Measurements from ENCODE around the gene DACH1.

DNA sequence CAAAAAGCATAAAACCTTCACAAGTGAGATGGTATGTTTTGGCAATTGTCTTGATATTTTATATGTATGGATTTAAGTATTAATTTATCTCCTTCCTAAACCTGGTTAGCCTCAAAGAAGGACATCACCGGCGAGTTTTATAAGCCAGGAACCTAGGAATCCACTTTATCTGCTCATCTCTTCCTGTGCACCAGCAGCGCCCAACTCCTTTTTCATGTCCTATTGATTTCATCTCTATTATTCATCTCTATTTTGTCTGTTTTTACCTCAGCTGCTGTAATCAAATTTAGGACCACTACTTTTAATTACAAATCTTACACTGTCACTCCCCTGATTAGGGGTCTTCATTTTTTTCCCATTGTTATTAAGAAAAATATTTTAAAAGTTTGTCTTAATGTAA is 286.4 kb downstream of the DACH1 start:
- TF ChIP-seq SRSF1 (IDR thresholded peaks at IDR 0.05; ENCODE audit: low read depth, low read length), result no peak
- TF ChIP-seq, protein P1, sequence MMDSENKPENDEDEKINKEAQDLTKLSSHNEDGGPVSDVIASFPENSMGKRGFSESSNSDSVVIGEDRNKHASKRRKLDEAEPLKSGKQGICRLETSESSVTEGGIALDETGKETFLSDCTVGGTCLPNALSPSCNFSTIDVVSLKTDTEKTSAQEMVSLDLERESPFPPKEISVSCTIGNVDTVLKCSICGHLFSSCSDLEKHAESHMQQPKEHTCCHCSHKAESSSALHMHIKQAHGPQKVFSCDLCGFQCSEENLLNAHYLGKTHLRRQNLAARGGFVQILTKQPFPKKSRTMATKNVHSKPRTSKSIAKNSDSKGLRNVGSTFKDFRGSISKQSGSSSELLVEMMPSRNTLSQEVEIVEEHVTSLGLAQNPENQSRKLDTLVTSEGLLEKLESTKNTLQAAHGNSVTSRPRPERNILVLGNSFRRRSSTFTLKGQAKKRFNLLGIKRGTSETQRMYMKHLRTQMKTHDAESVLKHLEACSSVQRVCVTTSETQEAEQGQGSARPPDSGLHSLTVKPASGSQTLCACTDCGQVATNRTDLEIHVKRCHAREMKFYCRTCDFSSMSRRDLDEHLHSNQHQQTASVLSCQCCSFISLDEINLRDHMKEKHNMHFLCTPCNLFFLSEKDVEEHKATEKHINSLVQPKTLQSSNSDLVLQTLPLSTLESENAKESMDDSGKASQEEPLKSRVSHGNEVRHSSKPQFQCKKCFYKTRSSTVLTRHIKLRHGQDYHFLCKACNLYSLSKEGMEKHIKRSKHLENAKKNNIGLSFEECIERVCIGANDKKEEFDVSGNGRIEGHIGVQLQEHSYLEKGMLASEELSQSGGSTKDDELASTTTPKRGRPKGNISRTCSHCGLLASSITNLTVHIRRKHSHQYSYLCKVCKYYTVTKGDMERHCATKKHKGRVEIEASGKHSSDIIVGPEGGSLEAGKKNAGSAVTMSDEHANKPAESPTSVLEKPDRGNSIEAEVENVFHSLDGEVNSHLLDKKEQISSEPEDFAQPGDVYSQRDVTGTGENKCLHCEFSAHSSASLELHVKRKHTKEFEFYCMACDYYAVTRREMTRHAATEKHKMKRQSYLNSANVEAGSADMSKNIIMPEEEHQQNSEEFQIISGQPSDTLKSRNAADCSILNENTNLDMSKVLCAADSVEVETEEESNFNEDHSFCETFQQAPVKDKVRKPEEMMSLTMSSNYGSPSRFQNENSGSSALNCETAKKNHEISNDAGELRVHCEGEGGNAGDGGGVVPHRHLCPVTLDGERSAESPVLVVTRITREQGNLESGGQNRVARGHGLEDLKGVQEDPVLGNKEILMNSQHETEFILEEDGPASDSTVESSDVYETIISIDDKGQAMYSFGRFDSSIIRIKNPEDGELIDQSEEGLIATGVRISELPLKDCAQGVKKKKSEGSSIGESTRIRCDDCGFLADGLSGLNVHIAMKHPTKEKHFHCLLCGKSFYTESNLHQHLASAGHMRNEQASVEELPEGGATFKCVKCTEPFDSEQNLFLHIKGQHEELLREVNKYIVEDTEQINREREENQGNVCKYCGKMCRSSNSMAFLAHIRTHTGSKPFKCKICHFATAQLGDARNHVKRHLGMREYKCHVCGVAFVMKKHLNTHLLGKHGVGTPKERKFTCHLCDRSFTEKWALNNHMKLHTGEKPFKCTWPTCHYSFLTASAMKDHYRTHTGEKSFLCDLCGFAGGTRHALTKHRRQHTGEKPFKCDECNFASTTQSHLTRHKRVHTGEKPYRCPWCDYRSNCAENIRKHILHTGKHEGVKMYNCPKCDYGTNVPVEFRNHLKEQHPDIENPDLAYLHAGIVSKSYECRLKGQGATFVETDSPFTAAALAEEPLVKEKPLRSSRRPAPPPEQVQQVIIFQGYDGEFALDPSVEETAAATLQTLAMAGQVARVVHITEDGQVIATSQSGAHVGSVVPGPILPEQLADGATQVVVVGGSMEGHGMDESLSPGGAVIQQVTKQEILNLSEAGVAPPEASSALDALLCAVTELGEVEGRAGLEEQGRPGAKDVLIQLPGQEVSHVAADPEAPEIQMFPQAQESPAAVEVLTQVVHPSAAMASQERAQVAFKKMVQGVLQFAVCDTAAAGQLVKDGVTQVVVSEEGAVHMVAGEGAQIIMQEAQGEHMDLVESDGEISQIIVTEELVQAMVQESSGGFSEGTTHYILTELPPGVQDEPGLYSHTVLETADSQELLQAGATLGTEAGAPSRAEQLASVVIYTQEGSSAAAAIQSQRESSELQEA (IDR thresholded peaks at IDR 0.05; ENCODE audit: low read depth), result no peak
- TF ChIP-seq, protein P2, sequence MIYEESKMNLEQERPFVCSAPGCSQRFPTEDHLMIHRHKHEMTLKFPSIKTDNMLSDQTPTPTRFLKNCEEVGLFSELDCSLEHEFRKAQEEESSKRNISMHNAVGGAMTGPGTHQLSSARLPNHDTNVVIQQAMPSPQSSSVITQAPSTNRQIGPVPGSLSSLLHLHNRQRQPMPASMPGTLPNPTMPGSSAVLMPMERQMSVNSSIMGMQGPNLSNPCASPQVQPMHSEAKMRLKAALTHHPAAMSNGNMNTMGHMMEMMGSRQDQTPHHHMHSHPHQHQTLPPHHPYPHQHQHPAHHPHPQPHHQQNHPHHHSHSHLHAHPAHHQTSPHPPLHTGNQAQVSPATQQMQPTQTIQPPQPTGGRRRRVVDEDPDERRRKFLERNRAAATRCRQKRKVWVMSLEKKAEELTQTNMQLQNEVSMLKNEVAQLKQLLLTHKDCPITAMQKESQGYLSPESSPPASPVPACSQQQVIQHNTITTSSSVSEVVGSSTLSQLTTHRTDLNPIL (CRISPR knock-in tag; IDR thresholded peaks at IDR 0.05), result no peak
- TF ChIP-seq, protein P3, sequence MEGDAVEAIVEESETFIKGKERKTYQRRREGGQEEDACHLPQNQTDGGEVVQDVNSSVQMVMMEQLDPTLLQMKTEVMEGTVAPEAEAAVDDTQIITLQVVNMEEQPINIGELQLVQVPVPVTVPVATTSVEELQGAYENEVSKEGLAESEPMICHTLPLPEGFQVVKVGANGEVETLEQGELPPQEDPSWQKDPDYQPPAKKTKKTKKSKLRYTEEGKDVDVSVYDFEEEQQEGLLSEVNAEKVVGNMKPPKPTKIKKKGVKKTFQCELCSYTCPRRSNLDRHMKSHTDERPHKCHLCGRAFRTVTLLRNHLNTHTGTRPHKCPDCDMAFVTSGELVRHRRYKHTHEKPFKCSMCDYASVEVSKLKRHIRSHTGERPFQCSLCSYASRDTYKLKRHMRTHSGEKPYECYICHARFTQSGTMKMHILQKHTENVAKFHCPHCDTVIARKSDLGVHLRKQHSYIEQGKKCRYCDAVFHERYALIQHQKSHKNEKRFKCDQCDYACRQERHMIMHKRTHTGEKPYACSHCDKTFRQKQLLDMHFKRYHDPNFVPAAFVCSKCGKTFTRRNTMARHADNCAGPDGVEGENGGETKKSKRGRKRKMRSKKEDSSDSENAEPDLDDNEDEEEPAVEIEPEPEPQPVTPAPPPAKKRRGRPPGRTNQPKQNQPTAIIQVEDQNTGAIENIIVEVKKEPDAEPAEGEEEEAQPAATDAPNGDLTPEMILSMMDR (IDR thresholded peaks at IDR 0.05 in 2 of 3, conservative IDR thresholded peaks at IDR 0.05 in 1 of 3; ENCODE audit: insufficient read depth in 2 of 3, low read depth in 1 of 3, low read length in 3 of 3), result no peak
- TF ChIP-seq, protein P4, sequence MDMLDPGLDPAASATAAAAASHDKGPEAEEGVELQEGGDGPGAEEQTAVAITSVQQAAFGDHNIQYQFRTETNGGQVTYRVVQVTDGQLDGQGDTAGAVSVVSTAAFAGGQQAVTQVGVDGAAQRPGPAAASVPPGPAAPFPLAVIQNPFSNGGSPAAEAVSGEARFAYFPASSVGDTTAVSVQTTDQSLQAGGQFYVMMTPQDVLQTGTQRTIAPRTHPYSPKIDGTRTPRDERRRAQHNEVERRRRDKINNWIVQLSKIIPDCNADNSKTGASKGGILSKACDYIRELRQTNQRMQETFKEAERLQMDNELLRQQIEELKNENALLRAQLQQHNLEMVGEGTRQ (CRISPR knock-in tag; IDR thresholded peaks at IDR 0.05), result no peak
- TF ChIP-seq, protein P5, sequence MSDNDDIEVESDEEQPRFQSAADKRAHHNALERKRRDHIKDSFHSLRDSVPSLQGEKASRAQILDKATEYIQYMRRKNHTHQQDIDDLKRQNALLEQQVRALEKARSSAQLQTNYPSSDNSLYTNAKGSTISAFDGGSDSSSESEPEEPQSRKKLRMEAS (CRISPR knock-in tag; IDR thresholded peaks at IDR 0.05), result no peak

All from K562 (cell line).